ENCODE measurements around the gene NDST3. TPM values are rescaled to one million over a fixed set of nuclear protein-coding genes. Genes with fewer than 3 reads are reported as not detected.

NDST3 gene
- total and polyA plus RNA-seq, 2 of the 13 experiments (the other 11 are each of a cell fraction or from before 2014, with no cell fraction given), result not detected

GRCh38 chr4:118278473-118279274 is 244.4 kb downstream of the NDST3 start (continued):
- TF ChIP-seq, protein P1, sequence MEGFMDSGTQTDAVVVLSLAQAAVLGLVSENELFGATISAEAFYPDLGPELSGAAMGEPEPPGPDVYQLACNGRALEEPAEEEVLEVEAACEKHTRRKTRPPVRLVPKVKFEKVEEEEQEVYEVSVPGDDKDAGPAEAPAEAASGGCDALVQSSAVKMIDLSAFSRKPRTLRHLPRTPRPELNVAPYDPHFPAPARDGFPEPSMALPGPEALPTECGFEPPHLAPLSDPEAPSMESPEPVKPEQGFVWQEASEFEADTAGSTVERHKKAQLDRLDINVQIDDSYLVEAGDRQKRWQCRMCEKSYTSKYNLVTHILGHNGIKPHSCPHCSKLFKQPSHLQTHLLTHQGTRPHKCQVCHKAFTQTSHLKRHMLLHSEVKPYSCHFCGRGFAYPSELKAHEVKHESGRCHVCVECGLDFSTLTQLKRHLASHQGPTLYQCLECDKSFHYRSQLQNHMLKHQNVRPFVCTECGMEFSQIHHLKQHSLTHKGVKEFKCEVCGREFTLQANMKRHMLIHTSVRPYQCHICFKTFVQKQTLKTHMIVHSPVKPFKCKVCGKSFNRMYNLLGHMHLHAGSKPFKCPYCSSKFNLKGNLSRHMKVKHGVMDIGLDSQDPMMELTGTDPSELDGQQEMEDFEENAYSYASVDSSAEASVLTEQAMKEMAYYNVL (CRISPR knock-in tag; IDR thresholded peaks at IDR 0.05; ENCODE audit: borderline replicate concordance), result 0 out of 2 replicates have a peak, but pooled peaks have one; percentile 35
- TF ChIP-seq, protein P2, sequence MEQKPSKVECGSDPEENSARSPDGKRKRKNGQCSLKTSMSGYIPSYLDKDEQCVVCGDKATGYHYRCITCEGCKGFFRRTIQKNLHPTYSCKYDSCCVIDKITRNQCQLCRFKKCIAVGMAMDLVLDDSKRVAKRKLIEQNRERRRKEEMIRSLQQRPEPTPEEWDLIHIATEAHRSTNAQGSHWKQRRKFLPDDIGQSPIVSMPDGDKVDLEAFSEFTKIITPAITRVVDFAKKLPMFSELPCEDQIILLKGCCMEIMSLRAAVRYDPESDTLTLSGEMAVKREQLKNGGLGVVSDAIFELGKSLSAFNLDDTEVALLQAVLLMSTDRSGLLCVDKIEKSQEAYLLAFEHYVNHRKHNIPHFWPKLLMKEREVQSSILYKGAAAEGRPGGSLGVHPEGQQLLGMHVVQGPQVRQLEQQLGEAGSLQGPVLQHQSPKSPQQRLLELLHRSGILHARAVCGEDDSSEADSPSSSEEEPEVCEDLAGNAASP (CRISPR knock-in tag; IDR thresholded peaks at IDR 0.05; ENCODE audit: borderline replicate concordance), result peak; percentile 58
- peak; percentile 90 for TF ChIP-seq CCDC6 (CRISPR knock-in tag; IDR thresholded peaks at IDR 0.05)
- no peak for TF ChIP-seq PRPF4 (IDR thresholded peaks at IDR 0.05; ENCODE audit: low read depth, low read length, poor library complexity, severe bottlenecking)
- TF ChIP-seq FOXM1 (CRISPR knock-in tag; IDR thresholded peaks at IDR 0.05), result no peak
- TF ChIP-seq ZNF414 (CRISPR knock-in tag; IDR thresholded peaks at IDR 0.05), result peak; percentile 76; the same call in 1 of the 2 replicates
- no peak for TF ChIP-seq MATR3 (CRISPR knock-in tag; IDR thresholded peaks at IDR 0.05)
- peak; percentile 14; the same call in 1 of the 2 replicates for TF ChIP-seq ZNF598 (CRISPR knock-in tag; IDR thresholded peaks at IDR 0.05; ENCODE audit: borderline replicate concordance)
- TF ChIP-seq, protein P3, sequence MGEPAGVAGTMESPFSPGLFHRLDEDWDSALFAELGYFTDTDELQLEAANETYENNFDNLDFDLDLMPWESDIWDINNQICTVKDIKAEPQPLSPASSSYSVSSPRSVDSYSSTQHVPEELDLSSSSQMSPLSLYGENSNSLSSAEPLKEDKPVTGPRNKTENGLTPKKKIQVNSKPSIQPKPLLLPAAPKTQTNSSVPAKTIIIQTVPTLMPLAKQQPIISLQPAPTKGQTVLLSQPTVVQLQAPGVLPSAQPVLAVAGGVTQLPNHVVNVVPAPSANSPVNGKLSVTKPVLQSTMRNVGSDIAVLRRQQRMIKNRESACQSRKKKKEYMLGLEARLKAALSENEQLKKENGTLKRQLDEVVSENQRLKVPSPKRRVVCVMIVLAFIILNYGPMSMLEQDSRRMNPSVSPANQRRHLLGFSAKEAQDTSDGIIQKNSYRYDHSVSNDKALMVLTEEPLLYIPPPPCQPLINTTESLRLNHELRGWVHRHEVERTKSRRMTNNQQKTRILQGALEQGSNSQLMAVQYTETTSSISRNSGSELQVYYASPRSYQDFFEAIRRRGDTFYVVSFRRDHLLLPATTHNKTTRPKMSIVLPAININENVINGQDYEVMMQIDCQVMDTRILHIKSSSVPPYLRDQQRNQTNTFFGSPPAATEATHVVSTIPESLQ (CRISPR knock-in tag; conservative IDR thresholded peaks at IDR 0.05), result no peak
- TF ChIP-seq ZNF234 (CRISPR knock-in tag; conservative IDR thresholded peaks at IDR 0.05), result peak; percentile 65; the same call in 1 of the 2 replicates
- TF ChIP-seq TRIM24 (CRISPR knock-in tag; IDR thresholded peaks at IDR 0.05), result no peak
- TF ChIP-seq, protein P4, sequence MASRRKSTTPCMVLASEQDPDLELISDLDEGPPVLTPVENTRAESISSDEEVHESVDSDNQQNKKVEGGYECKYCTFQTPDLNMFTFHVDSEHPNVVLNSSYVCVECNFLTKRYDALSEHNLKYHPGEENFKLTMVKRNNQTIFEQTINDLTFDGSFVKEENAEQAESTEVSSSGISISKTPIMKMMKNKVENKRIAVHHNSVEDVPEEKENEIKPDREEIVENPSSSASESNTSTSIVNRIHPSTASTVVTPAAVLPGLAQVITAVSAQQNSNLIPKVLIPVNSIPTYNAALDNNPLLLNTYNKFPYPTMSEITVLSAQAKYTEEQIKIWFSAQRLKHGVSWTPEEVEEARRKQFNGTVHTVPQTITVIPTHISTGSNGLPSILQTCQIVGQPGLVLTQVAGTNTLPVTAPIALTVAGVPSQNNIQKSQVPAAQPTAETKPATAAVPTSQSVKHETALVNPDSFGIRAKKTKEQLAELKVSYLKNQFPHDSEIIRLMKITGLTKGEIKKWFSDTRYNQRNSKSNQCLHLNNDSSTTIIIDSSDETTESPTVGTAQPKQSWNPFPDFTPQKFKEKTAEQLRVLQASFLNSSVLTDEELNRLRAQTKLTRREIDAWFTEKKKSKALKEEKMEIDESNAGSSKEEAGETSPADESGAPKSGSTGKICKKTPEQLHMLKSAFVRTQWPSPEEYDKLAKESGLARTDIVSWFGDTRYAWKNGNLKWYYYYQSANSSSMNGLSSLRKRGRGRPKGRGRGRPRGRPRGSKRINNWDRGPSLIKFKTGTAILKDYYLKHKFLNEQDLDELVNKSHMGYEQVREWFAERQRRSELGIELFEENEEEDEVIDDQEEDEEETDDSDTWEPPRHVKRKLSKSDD (CRISPR knock-in tag; IDR thresholded peaks at IDR 0.05; ENCODE audit: low read depth), result no peak
- no peak for TF ChIP-seq GLMP (CRISPR knock-in tag; IDR thresholded peaks at IDR 0.05; ENCODE audit: borderline replicate concordance)
- no peak; the same call in 1 of the 2 replicates for TF ChIP-seq MYNN (CRISPR knock-in tag; IDR thresholded peaks at IDR 0.05; ENCODE audit: low read depth)
